ENCODE data around the gene GRID1. TPM values are rescaled to one million over a fixed set of nuclear protein-coding genes. Genes with fewer than 3 reads are reported as not detected.

The GRID1 gene
- polyA plus RNA-seq, 1 donor (not counting 4 experiments of a cell fraction or from before 2014, with no cell fraction given), result 0.01 TPM

DNA sequence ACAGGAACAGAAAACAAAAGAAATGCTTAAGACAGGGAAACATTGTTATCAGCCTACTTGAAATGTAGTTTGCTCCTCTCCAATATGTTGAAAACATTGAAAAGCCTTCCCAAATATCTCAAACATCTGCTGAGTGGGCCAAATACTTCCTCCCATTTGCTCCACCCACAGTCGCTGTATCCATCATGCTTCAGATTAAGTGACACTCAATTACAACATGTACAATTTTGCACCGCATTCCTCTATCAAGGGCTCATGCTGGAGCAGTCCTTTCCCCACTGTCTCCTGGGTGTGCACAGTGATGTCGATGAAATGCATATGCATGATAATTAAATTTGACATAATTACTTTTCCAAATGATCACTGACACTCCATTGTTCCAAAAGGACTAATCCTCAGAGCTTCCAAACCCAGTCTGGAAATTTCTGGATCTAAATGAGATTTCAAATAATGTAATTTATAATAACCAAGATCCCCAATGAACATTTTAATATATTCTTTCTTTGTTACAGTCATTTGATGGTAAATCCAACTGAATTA, 604.6 kb downstream of the GRID1 start:
- H3K36me3 ChIP-seq (ENCODE audit: control insufficient read depth in 2 of 2, extremely low read depth in 1 of 2, insufficient read depth in 2 of 2, low read length in 2 of 2), result no peaks in the 10 kb centered on the region
- H3K4me3 ChIP-seq (ENCODE audit: control insufficient read depth in 2 of 3, extremely low read depth in 1 of 3, insufficient read depth in 2 of 3, low read depth in 1 of 3, low read length in 3 of 3), result no peak overlapping the region
- no peak for DNase-seq (ENCODE audit: low read depth, low spot score)
- H3K27me3 ChIP-seq (ENCODE audit: control insufficient read depth, extremely low read depth, insufficient read depth, low read length), result no peaks in the 10 kb centered on the region
- TF ChIP-seq, protein P1, sequence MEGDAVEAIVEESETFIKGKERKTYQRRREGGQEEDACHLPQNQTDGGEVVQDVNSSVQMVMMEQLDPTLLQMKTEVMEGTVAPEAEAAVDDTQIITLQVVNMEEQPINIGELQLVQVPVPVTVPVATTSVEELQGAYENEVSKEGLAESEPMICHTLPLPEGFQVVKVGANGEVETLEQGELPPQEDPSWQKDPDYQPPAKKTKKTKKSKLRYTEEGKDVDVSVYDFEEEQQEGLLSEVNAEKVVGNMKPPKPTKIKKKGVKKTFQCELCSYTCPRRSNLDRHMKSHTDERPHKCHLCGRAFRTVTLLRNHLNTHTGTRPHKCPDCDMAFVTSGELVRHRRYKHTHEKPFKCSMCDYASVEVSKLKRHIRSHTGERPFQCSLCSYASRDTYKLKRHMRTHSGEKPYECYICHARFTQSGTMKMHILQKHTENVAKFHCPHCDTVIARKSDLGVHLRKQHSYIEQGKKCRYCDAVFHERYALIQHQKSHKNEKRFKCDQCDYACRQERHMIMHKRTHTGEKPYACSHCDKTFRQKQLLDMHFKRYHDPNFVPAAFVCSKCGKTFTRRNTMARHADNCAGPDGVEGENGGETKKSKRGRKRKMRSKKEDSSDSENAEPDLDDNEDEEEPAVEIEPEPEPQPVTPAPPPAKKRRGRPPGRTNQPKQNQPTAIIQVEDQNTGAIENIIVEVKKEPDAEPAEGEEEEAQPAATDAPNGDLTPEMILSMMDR (optimal IDR thresholded peaks at IDR 0.05 in 1 of 3, IDR thresholded peaks at IDR 0.05 in 1 of 3, conservative IDR thresholded peaks at IDR 0.05 in 1 of 3; ENCODE audit: extremely low read depth in 1 of 3, insufficient read depth in 2 of 3, low read length in 3 of 3), result no peak
- TF ChIP-seq EZH2 (IDR thresholded peaks at IDR 0.05; ENCODE audit: low read length), result no peak
- H3K79me2 ChIP-seq (ENCODE audit: control insufficient read depth, insufficient read depth, low read length), result no peaks in the 10 kb centered on the region
- no peak overlapping the region for H3K27ac ChIP-seq (ENCODE audit: control insufficient read depth, insufficient read depth, low read length)
- H2AFZ ChIP-seq (ENCODE audit: control insufficient read depth, low read length), result no peak overlapping the region
- H3K4me1 ChIP-seq (ENCODE audit: control insufficient read depth, extremely low read depth, insufficient read depth, low read length), result no peaks in the 10 kb centered on the region
- no peak overlapping the region for H3K9ac ChIP-seq (ENCODE audit: control insufficient read depth, extremely low read depth, insufficient read depth, low read length)
- no peak for FAIRE-seq
- dilution Hi-C loops (cut with MboI; ENCODE audit: extremely low pct_ligation_motif_present, low sequenced_read_pairs), result no loop called here
- H3K9me3 ChIP-seq (ENCODE audit: control insufficient read depth, low read depth, low read length), result no peaks in the 10 kb centered on the region
- no peaks in the 10 kb centered on the region for H4K20me1 ChIP-seq (ENCODE audit: control insufficient read depth, extremely low read depth, insufficient read depth, low read length)
- no peak overlapping the region for H3K4me2 ChIP-seq (ENCODE audit: control insufficient read depth, extremely low read depth, insufficient read depth, low read depth, low read length)
- H3K9me1 ChIP-seq (ENCODE audit: control insufficient read depth, extremely low read depth, insufficient read depth, low read length), result no peaks in the 10 kb centered on the region

DNA sequence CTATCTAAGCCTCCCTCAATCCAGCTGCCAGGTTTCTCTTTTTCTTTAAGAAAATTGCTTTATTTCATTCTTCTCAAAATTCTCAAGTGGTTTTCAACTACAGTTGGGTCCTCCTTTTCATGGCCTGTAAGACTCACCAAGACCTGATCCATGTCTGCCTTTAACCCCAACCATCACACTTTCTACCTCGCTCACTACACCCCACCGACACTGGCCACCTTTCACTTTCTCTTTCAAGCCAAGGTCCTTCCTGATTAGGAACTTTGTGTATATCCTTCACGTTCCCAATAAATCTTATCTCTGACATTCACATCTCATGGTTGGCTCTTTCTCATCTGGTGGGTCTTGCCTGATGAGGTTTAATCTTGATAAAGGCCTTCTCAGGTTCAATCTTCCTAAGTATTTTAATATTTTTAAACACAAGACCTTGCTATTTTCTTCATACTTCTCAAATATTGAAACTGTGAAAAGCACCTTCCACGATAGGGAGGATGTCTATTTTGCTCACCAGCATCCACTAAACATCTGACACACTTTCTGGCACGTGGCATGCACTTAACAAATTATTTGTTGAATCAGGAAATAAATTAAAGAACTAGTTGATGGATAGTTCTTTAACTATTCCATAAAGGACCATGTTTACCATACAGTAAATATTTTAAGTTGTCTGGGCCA, 624.8 kb downstream of the GRID1 start:
- DNase-seq (ENCODE audit: low read depth, low spot score) (no peak), FAIRE-seq (no peak)
- Histone ChIP-seq H3K4me2 (ENCODE audit: control insufficient read depth, extremely low read depth, insufficient read depth, low read depth, low read length) (no peak overlapping the region), H3K9me3 (ENCODE audit: control insufficient read depth, low read depth, low read length) (no peaks in the 10 kb centered on the region), H3K27ac (ENCODE audit: control insufficient read depth, insufficient read depth, low read length) (no peak overlapping the region), H4K20me1 (ENCODE audit: control insufficient read depth, extremely low read depth, insufficient read depth, low read length) (no peaks in the 10 kb centered on the region), H3K4me3 (ENCODE audit: control insufficient read depth in 2 of 3, extremely low read depth in 1 of 3, insufficient read depth in 2 of 3, low read depth in 1 of 3, low read length in 3 of 3) (no peak overlapping the region), H3K4me1 (ENCODE audit: control insufficient read depth, extremely low read depth, insufficient read depth, low read length) (no peaks in the 10 kb centered on the region), H2AFZ (ENCODE audit: control insufficient read depth, low read length) (no peak overlapping the region), H3K9me1 (ENCODE audit: control insufficient read depth, extremely low read depth, insufficient read depth, low read length) (no peaks in the 10 kb centered on the region), H3K36me3 (ENCODE audit: control insufficient read depth in 2 of 2, extremely low read depth in 1 of 2, insufficient read depth in 2 of 2, low read length in 2 of 2) (no peaks in the 10 kb centered on the region), H3K79me2 (ENCODE audit: control insufficient read depth, insufficient read depth, low read length) (no peaks in the 10 kb centered on the region), H3K9ac (ENCODE audit: control insufficient read depth, extremely low read depth, insufficient read depth, low read length) (no peak overlapping the region), H3K27me3 (ENCODE audit: control insufficient read depth, extremely low read depth, insufficient read depth, low read length) (no peaks in the 10 kb centered on the region)
- dilution Hi-C loops (cut with MboI; ENCODE audit: extremely low pct_ligation_motif_present, low sequenced_read_pairs), result no loop called here
- no peak for TF ChIP-seq EZH2 (IDR thresholded peaks at IDR 0.05; ENCODE audit: low read length)
- TF ChIP-seq, protein P1 (optimal IDR thresholded peaks at IDR 0.05 in 1 of 3, IDR thresholded peaks at IDR 0.05 in 1 of 3, conservative IDR thresholded peaks at IDR 0.05 in 1 of 3; ENCODE audit: extremely low read depth in 1 of 3, insufficient read depth in 2 of 3, low read length in 3 of 3), result no peak
